Measurements from ENCODE around the gene EDIL3.

EDIL3 gene

GRCh38 chr5:84272771-84273516, 111.7 kb downstream of the EDIL3 start:
- no peaks in the 10 kb centered on the region for H3K36me3 ChIP-seq (ENCODE audit: control insufficient read depth, insufficient read depth, low read length)
- peaks cover 7% of the 10 kb centered on the region for H3K4me1 ChIP-seq (ENCODE audit: control insufficient read depth, insufficient read depth, low read length)
- no peaks in the 10 kb centered on the region for H3K9me3 ChIP-seq (ENCODE audit: control insufficient read depth, insufficient read depth, low read length)
- H3K9ac ChIP-seq (ENCODE audit: low read depth, low read length): no peak overlapping the region
- no peak overlapping the region for H3K4me3 ChIP-seq (ENCODE audit: low read depth, low read length)
- H3K27me3 ChIP-seq (ENCODE audit: control insufficient read depth, insufficient read depth, low read length): no peaks in the 10 kb centered on the region

GRCh38 chr5:84265739-84266550, 118.7 kb downstream of the EDIL3 start:
- H3K27me3 ChIP-seq (ENCODE audit: control insufficient read depth, insufficient read depth, low read length): no peaks in the 10 kb centered on the region
- H3K9ac ChIP-seq (ENCODE audit: low read depth, low read length): no peak overlapping the region
- H3K36me3 ChIP-seq (ENCODE audit: control insufficient read depth, insufficient read depth, low read length): no peaks in the 10 kb centered on the region
- no peaks in the 10 kb centered on the region for H3K9me3 ChIP-seq (ENCODE audit: control insufficient read depth, insufficient read depth, low read length)
- H3K4me3 ChIP-seq (ENCODE audit: low read depth, low read length): no peak overlapping the region
- peaks cover 20% of the 10 kb centered on the region for H3K4me1 ChIP-seq (ENCODE audit: control insufficient read depth, insufficient read depth, low read length)

GRCh38 chr5:84265130-84265529, 119.5 kb downstream of the EDIL3 start:
- no peak overlapping the region for H3K4me3 ChIP-seq (ENCODE audit: low read depth, low read length)
- H3K36me3 ChIP-seq (ENCODE audit: control insufficient read depth, insufficient read depth, low read length): no peaks in the 10 kb centered on the region
- no peaks in the 10 kb centered on the region for H3K9me3 ChIP-seq (ENCODE audit: control insufficient read depth, insufficient read depth, low read length)
- peaks cover 20% of the 10 kb centered on the region for H3K4me1 ChIP-seq (ENCODE audit: control insufficient read depth, insufficient read depth, low read length)
- H3K27me3 ChIP-seq (ENCODE audit: control insufficient read depth, insufficient read depth, low read length): no peaks in the 10 kb centered on the region
- H3K9ac ChIP-seq (ENCODE audit: low read depth, low read length): no peak overlapping the region

GRCh38 chr5:84260939-84261338, 123.7 kb downstream of the EDIL3 start:
- Histone ChIP-seq H3K4me3 (ENCODE audit: low read depth, low read length) (no peak overlapping the region), H3K27me3 (ENCODE audit: control insufficient read depth, insufficient read depth, low read length) (no peaks in the 10 kb centered on the region), H3K4me1 (ENCODE audit: control insufficient read depth, insufficient read depth, low read length) (peaks cover 12% of the 10 kb centered on the region), H3K9me3 (ENCODE audit: control insufficient read depth, insufficient read depth, low read length) (no peaks in the 10 kb centered on the region), H3K9ac (ENCODE audit: low read depth, low read length) (no peak overlapping the region), H3K36me3 (ENCODE audit: control insufficient read depth, insufficient read depth, low read length) (no peaks in the 10 kb centered on the region)

- no peak overlapping the region for H3K9ac ChIP-seq (ENCODE audit: low read depth, low read length)
- peaks cover 5% of the 10 kb centered on the region for H3K4me1 ChIP-seq (ENCODE audit: control insufficient read depth, insufficient read depth, low read length)
Observed at GRCh38 chr5:84260140-84260539, 124.5 kb downstream of the EDIL3 start.

GRCh38 chr5:84259283-84260045, 125.2 kb downstream of the EDIL3 start:
- no peaks in the 10 kb centered on the region for H3K27me3 ChIP-seq (ENCODE audit: control insufficient read depth, insufficient read depth, low read length)
- peaks cover 3% of the 10 kb centered on the region for H3K4me1 ChIP-seq (ENCODE audit: control insufficient read depth, insufficient read depth, low read length)
- no peak overlapping the region for H3K4me3 ChIP-seq (ENCODE audit: low read depth, low read length)
- H3K9ac ChIP-seq (ENCODE audit: low read depth, low read length): no peak overlapping the region
- H3K36me3 ChIP-seq (ENCODE audit: control insufficient read depth, insufficient read depth, low read length): no peaks in the 10 kb centered on the region
- H3K9me3 ChIP-seq (ENCODE audit: control insufficient read depth, insufficient read depth, low read length): no peaks in the 10 kb centered on the region

More at GRCh38 chr5:84260140-84260539, 124.5 kb downstream of the EDIL3 start:
- Histone ChIP-seq H3K36me3 (ENCODE audit: control insufficient read depth, insufficient read depth, low read length) (no peaks in the 10 kb centered on the region), H3K9me3 (ENCODE audit: control insufficient read depth, insufficient read depth, low read length) (no peaks in the 10 kb centered on the region), H3K27me3 (ENCODE audit: control insufficient read depth, insufficient read depth, low read length) (no peaks in the 10 kb centered on the region), H3K4me3 (ENCODE audit: low read depth, low read length) (no peak overlapping the region)

GRCh38 chr5:84257061-84257460, 127.6 kb downstream of the EDIL3 start:
- peaks cover under 1% of the 10 kb centered on the region for H3K4me1 ChIP-seq (ENCODE audit: control insufficient read depth, insufficient read depth, low read length)
- H3K4me3 ChIP-seq (ENCODE audit: low read depth, low read length): no peak overlapping the region
- no peaks in the 10 kb centered on the region for H3K36me3 ChIP-seq (ENCODE audit: control insufficient read depth, insufficient read depth, low read length)
- no peaks in the 10 kb centered on the region for H3K27me3 ChIP-seq (ENCODE audit: control insufficient read depth, insufficient read depth, low read length)
- no peaks in the 10 kb centered on the region for H3K9me3 ChIP-seq (ENCODE audit: control insufficient read depth, insufficient read depth, low read length)
- H3K9ac ChIP-seq (ENCODE audit: low read depth, low read length): no peak overlapping the region

GRCh38 chr5:84255315-84255714, 129.4 kb downstream of the EDIL3 start:
- Histone ChIP-seq H3K4me1 (ENCODE audit: control insufficient read depth, insufficient read depth, low read length) (no peaks in the 10 kb centered on the region), H3K4me3 (ENCODE audit: low read depth, low read length) (no peak overlapping the region), H3K9ac (ENCODE audit: low read depth, low read length) (no peak overlapping the region), H3K27me3 (ENCODE audit: control insufficient read depth, insufficient read depth, low read length) (no peaks in the 10 kb centered on the region), H3K9me3 (ENCODE audit: control insufficient read depth, insufficient read depth, low read length) (no peaks in the 10 kb centered on the region), H3K36me3 (ENCODE audit: control insufficient read depth, insufficient read depth, low read length) (no peaks in the 10 kb centered on the region)

- H3K36me3 ChIP-seq (ENCODE audit: control insufficient read depth, insufficient read depth, low read length): no peaks in the 10 kb centered on the region
- no peaks in the 10 kb centered on the region for H3K4me1 ChIP-seq (ENCODE audit: control insufficient read depth, insufficient read depth, low read length)
- H3K27me3 ChIP-seq (ENCODE audit: control insufficient read depth, insufficient read depth, low read length): no peaks in the 10 kb centered on the region
- H3K4me3 ChIP-seq (ENCODE audit: low read depth, low read length): no peak overlapping the region
- H3K9ac ChIP-seq (ENCODE audit: low read depth, low read length): no peak overlapping the region
- H3K9me3 ChIP-seq (ENCODE audit: control insufficient read depth, insufficient read depth, low read length): no peaks in the 10 kb centered on the region
Observed at GRCh38 chr5:84253946-84254345, 130.7 kb downstream of the EDIL3 start.

GRCh38 chr5:84251503-84251902, 133.2 kb downstream of the EDIL3 start:
- H3K4me1 ChIP-seq (ENCODE audit: control insufficient read depth, insufficient read depth, low read length): no peaks in the 10 kb centered on the region
- H3K4me3 ChIP-seq (ENCODE audit: low read depth, low read length): no peak overlapping the region
- no peak overlapping the region for H3K9ac ChIP-seq (ENCODE audit: low read depth, low read length)
- no peaks in the 10 kb centered on the region for H3K36me3 ChIP-seq (ENCODE audit: control insufficient read depth, insufficient read depth, low read length)
- H3K9me3 ChIP-seq (ENCODE audit: control insufficient read depth, insufficient read depth, low read length): no peaks in the 10 kb centered on the region
- H3K27me3 ChIP-seq (ENCODE audit: control insufficient read depth, insufficient read depth, low read length): no peaks in the 10 kb centered on the region

- Histone ChIP-seq H3K4me1 (ENCODE audit: control insufficient read depth, insufficient read depth, low read length) (no peaks in the 10 kb centered on the region), H3K27me3 (ENCODE audit: control insufficient read depth, insufficient read depth, low read length) (no peaks in the 10 kb centered on the region), H3K36me3 (ENCODE audit: control insufficient read depth, insufficient read depth, low read length) (no peaks in the 10 kb centered on the region), H3K9ac (ENCODE audit: low read depth, low read length) (no peak overlapping the region), H3K9me3 (ENCODE audit: control insufficient read depth, insufficient read depth, low read length) (no peaks in the 10 kb centered on the region), H3K4me3 (ENCODE audit: low read depth, low read length) (no peak overlapping the region)
Observed at GRCh38 chr5:84249918-84250630, 134.6 kb downstream of the EDIL3 start.

Data from iPS-15b (cell line).